HG03280 (cell line): ENCODE results near the gene MAGI1.

ENCODE experiments used
- ATAC-seq: cut with Tn5 transposase; IDR thresholded peaks from one replicate; pipeline ENCODE4 v1.9.1; 2021; ENCODE audit warnings: mild to moderate bottlenecking, moderate library complexity; ENCODE audit not compliant: unreplicated experiment

The MAGI1 gene

DNA sequence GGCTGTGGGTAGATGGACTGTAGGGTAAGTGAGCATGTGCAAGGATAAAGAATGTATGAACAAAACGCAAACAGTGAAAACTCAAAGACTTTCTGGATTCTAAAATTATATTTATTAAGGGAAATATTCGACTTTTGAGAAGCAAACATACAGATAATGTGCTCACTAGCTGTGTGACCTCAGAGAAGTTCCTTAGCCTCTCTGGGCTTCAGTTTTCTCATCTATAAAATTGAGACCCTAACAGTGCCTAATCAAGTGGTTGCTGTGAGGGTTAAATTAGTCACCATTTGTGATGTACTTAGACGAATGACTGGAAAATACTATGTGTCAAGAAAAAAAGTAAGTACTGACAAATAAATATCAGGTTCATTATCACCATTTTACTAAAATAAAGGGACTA, 261.7 kb downstream of the MAGI1 start:
- ATAC-seq: no peak

GRCh38 chr3:65776494-65776893, 262.2 kb downstream of the MAGI1 start:
- no peak for ATAC-seq

- ATAC-seq: no peak
Observed at GRCh38 chr3:65776081-65776480, 262.6 kb downstream of the MAGI1 start.

- no peak for ATAC-seq
Observed at GRCh38 chr3:65772758-65773157, 266.0 kb downstream of the MAGI1 start.

GRCh38 chr3:65767551-65767950, 271.2 kb downstream of the MAGI1 start:
- no peak for ATAC-seq

DNA sequence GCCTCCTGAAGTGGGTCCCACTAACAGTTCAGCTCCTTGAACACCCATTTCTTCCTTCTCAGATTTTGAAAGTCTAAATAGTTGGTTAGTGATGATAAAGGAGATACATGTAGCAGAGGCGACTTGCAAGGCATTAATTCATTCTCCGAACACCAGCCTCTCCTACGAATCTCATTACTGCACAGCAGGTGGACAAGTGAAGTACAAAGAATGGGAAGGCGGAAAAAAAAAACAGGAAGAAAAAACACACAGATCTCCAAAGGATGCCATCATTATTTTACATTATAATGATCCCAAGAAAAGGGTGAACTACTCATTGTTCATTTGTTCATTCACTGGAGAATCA, 276.5 kb downstream of the MAGI1 start:
- ATAC-seq: no peak

DNA sequence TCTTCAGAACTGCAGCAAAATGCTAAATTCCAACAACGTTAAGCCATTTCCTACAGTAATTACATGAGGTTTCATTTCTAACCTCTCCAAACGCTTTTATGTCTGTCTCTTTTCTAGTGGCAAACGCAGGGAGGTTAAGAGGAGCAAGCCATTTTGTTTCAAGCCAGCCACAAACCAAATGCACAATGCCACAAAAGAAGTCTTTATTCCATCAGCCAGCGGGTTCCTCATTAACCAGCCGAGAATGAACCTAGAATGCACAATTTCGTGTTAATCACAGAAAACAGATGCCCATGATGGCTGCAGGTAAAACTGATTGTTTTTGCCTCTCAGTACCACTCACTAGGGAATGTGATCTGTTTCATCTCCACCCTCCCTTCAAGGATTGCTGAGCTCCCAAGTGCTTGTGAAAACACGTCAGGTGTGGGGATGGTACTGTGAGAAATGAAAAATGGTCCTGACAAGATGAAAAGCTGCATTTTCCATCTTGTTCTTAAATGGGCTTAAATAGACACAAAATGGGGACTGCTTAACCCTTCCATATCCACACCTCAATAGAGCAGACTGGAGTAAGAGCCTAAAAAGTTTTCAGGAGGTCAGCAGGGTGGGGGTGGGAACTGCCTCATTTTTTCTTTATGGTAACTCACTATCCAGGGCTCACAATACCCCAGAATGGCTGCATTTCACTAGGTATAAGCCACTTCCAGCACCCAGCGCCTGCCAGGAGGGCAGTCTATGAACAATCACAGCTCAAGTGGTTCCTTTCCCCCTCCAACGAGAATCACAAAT, 277.1 kb downstream of the MAGI1 start:
- no peak for ATAC-seq

DNA sequence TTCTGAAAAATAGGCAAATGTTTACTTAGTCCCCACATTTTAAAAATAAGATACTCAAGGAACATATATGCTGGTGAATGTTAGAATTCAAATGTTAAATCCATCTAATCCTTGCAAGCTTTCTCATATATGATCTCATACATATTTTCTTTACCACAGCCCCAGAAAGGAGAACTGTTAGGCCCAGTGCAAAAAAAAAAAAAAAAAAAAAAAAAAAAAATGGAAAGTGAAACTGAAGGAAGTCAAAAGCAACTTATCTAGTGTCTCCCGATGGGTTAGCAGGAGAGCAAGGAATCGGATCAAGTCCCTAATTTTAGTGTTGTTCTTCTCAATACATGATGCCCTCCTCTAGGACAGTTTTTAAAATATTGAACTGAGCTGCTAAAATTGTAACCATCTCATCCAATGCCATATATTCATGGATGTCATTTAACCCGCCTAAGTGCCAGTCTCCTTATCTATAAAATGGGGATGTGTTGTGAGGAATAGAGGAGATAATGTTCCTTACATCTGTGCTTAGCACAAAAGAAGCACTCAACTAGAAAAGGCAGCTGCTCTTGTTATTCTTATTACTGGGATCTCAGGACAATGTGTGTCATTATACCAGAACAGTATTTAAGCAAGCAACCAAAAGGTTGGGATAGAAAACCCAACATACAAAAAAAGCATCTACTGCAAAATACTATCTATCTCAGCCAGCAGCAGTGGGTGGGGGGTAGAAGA, 279.7 kb downstream of the MAGI1 start:
- ATAC-seq: no peak

DNA sequence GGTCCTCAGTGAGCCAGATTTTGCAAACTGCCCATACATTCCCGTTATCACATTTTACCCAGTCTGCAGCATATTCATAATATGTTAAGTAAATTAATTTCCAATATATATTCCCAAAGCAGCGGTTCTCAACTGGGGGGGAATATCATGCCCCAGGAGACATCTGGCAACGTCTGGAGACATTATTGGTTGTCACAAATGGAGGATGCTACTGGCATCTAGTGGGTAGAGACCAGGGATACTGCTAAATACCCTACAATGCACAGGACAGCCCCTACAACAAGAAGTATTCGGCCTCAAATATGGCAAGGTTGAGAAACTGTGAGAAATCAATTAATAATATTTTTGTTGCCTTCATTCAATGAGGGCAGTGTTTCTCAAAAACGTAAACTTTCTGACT, 280.3 kb downstream of the MAGI1 start:
- no peak for ATAC-seq

- ATAC-seq: no peak
Observed at GRCh38 chr3:65752636-65753035, 286.1 kb downstream of the MAGI1 start.

DNA sequence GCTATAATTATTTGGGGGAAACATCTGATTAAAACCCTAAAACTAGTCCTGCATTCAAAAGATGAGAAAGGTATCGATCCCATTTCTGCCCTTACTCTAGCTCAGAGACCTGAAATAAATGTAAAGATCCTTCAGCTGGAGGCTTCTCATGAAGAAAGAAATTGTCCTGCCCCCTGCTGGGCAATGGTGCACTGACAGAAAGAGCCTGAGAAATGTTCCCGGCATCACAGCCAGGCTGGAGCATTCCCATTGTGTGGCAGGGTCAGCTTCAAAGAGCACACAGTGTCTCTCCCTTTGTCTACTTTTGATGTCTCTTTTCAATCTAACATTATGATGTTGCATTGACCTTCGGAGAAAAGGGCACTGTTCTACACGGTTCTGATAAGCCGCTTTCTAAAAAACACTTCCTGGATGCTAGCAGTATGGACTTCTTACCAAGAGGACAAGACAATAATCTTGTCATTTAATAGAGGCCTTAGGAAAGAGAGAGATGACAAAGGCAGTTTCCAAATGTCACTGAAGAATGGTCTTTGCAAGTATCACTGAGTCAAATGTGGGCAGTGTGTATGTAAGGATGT, 287.5 kb downstream of the MAGI1 start:
- no peak for ATAC-seq

DNA sequence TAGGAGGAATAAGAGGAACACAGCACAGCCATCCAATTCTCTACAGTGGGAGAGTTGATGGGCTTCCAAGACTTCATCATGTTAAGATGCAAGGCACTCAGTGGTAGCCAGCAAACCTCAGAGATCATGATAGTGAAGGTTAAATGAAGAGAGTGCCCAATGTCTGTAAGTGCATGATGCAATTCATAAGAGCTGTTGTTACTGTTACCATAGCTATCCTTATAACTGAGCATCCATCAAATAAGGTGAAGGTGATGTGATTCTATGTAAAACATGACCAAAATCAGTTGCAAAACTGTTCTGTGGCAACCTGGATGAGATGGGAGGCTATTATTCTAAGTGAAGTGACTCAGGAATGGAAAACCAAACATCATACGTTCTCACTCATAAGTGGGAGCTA, 289.7 kb downstream of the MAGI1 start:
- ATAC-seq: no peak

DNA sequence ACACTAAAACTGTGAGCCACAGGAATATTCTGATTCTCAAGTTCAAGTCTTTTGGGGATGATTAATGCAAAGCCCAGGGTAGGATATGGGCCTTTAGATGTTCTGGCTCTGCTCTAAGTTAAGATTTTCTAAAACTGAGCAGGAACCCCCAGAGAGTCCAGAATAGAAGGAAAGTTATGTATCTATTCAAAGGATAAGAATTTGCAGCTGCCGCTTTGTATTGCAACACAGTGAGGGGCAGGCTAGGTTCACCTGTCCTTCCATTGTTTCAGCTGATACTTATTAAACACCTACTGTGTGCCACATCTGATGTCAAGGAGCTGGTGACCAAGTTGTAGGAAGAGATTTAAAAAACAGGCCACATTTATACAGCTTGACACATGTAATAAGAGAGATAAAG, 290.4 kb downstream of the MAGI1 start:
- no peak for ATAC-seq

DNA sequence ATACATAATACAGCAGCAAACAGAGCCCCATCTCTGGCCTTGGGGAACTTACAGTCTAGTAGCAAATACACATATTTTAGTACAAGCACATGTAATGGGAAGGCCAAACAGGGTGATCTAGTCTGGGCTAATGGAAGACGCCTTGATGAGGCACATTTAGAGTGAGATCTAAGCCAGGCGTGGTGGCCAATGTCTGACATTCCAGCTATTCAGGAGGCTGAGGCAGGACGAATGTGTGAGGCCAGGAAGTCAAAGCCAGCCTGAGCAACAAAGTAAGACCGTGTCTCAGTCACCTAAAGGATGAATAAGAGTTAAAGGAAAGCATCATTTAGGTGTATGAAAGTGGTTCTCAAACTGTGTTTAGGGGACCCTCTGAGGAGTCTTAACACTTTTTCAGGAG, 291.9 kb downstream of the MAGI1 start:
- ATAC-seq: no peak

DNA sequence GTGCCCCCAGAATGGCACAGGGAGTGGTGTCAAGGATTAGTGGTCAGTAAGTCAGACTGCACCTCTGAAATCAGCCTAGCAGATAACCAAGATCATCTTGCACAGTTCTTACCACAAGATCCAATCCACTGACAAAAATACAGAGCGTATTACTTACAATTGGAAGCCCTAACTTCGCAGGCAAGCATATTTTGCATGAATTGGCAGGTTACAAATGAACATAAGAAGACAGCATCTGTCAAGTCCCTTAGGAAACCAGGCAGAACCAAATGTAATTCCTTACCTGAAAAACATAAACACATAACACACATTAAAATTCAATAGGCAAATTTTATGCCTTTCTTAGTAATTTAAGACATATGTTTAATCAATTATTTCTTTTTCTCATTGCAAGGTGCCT, 293.4 kb downstream of the MAGI1 start:
- ATAC-seq: no peak

- ATAC-seq: no peak
Observed at GRCh38 chr3:65742914-65743313, 295.8 kb downstream of the MAGI1 start.

GRCh38 chr3:65741540-65741939, 297.2 kb downstream of the MAGI1 start:
- ATAC-seq: no peak

DNA sequence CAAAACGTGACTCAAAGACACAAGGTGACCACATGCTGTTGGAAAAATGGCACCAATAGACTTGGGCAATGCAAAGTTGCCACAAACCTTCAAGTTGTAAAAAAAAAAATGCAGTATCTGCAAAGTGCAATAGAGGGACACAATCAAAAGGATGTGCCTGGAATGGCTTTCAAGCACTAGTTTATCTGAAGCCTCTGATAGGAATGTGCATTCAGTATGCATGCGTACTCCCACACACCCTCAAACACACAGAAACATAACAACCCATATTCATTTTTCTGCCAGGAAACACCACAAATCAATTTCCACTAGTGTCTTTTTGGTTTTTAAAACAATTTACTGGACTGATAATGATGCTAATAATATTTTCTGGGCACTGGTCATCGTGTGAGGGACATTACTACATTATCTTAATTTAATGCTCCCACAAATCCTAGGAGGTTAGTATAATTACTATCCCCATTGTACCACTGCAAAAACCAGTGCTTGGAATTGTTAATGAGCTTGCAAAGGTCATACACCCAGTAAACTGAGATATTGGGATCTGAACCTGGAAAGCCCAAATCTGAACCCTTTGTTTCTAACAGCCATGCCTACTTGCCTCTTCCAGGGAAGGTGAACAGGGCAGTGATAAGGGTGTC, 298.7 kb downstream of the MAGI1 start:
- no peak for ATAC-seq

GRCh38 chr3:65734792-65735191, 303.9 kb downstream of the MAGI1 start:
- no peak for ATAC-seq

GRCh38 chr3:65734382-65734781, 304.3 kb downstream of the MAGI1 start:
- ATAC-seq: no peak

- ATAC-seq: no peak
Observed at GRCh38 chr3:65733459-65733858, 305.3 kb downstream of the MAGI1 start.
